Activated CD4-positive, alpha-beta T cell treated with anti-CD3 and anti-CD28 coated beads, Interleukin-2, amount 10 ng/mL, durations not matched to agents 24 days and 14 days (primary cell): ENCODE data around the gene IQCN. TPM values are rescaled to one million over a fixed set of nuclear protein-coding genes. Genes with fewer than 3 reads are reported as not detected.
A peak's percentile ranks its signal among the peaks of the same experiment; 100 is the strongest.

Source experiments
- DNase-seq: peaks from one replicate; pipeline ENCODE4 v3.0.0; 2022
- H3K27ac Mint-ChIP-seq: one replicate; pipeline ENCODE4 v1.8.0; 2022; ENCODE audit warnings: mild to moderate bottlenecking, mixed read lengths
- H3K27me3 Mint-ChIP-seq: one replicate; pipeline ENCODE4 v1.8.0; 2022; ENCODE audit warnings: mixed read lengths
- H3K36me3 Mint-ChIP-seq: one replicate; pipeline ENCODE4 v1.8.0; 2022; ENCODE audit warnings: low read depth, mild to moderate bottlenecking, mixed read lengths
- H3K4me1 Mint-ChIP-seq: one replicate; pipeline ENCODE4 v1.8.0; 2021; ENCODE audit warnings: mixed read lengths
- H3K4me3 Mint-ChIP-seq: one replicate; pipeline ENCODE4 v1.8.0; 2022; ENCODE audit warnings: mild to moderate bottlenecking, moderate library complexity, mixed read lengths
- H3K9me3 Mint-ChIP-seq: one replicate; pipeline ENCODE4 v1.8.0; 2021; ENCODE audit warnings: mixed read lengths
- intact Hi-C: fragments of 100-400 bp; cut with micrococcal nuclease; formaldehyde crosslinking; loops from one replicate; pipeline ENCODE4 v1.15.1; 2023
- total RNA-seq: library from RNA; stranded (reverse); gene quantifications from 2 replicates; pipeline ENCODE4 v1.2.3, GENCODE V29; 2022

Gene IQCN
- total RNA-seq, 1 donor from 2014 or later = 2.3 TPM

GRCh38 chr19:18231775-18232174, 42.5 kb downstream of the IQCN start:
- no peak overlapping the region for H3K27ac Mint-ChIP-seq
- no peak for DNase-seq
- peaks cover 6% of the 10 kb centered on the region for H3K9me3 Mint-ChIP-seq
- H3K27me3 Mint-ChIP-seq = peaks cover 51% of the 10 kb centered on the region
- no peaks in the 10 kb centered on the region for H3K36me3 Mint-ChIP-seq
- peaks cover 4% of the 10 kb centered on the region for H3K4me1 Mint-ChIP-seq
- intact Hi-C loops = no loop called here
- H3K4me3 Mint-ChIP-seq = no peak overlapping the region

GRCh38 chr19:18230941-18231734, 43.1 kb downstream of the IQCN start:
- no peak overlapping the region for H3K4me3 Mint-ChIP-seq
- intact Hi-C loops = no loop called here
- no peak for DNase-seq
- peaks cover 4% of the 10 kb centered on the region for H3K4me1 Mint-ChIP-seq
- no peaks in the 10 kb centered on the region for H3K36me3 Mint-ChIP-seq
- peaks cover 54% of the 10 kb centered on the region for H3K27me3 Mint-ChIP-seq
- peaks cover 6% of the 10 kb centered on the region for H3K9me3 Mint-ChIP-seq
- H3K27ac Mint-ChIP-seq = no peak overlapping the region

- no peak overlapping the region for H3K27ac Mint-ChIP-seq
- H3K4me1 Mint-ChIP-seq = peaks cover 7% of the 10 kb centered on the region
- DNase-seq = no peak
- intact Hi-C loops = loop anchor here (2.0 kb wide), 1 partner anchor 23 kb away; no protein-coding TSS in a partner anchor
- H3K27me3 Mint-ChIP-seq = peaks cover 58% of the 10 kb centered on the region
- peaks cover 6% of the 10 kb centered on the region for H3K9me3 Mint-ChIP-seq
- no peak overlapping the region for H3K4me3 Mint-ChIP-seq
- H3K36me3 Mint-ChIP-seq = no peaks in the 10 kb centered on the region
Observed at GRCh38 chr19:18229915-18230314, 44.3 kb downstream of the IQCN start.

GRCh38 chr19:18229474-18229873, 44.8 kb downstream of the IQCN start:
- intact Hi-C loops = loop anchor here (2.0 kb wide), 1 partner anchor 23 kb away; no protein-coding TSS in a partner anchor
- H3K4me1 Mint-ChIP-seq = peaks cover 11% of the 10 kb centered on the region

GRCh38 chr19:18227781-18228271, 46.4 kb downstream of the IQCN start:
- Mint-ChIP-seq H3K4me1 (peaks cover 15% of the 10 kb centered on the region), H3K4me3 (no peak overlapping the region), H3K27ac (no peak overlapping the region), H3K9me3 (no peaks in the 10 kb centered on the region), H3K36me3 (peaks cover 2% of the 10 kb centered on the region), H3K27me3 (peaks cover 61% of the 10 kb centered on the region)
- intact Hi-C loops = loop anchor here (2.0 kb wide), 1 partner anchor 25 kb away; no protein-coding TSS in a partner anchor
- DNase-seq = no peak

More at GRCh38 chr19:18229474-18229873, 44.8 kb downstream of the IQCN start:
- peak overlapping the region; percentile 54 for H3K27ac Mint-ChIP-seq
- peaks cover 2% of the 10 kb centered on the region for H3K36me3 Mint-ChIP-seq
- peaks cover 6% of the 10 kb centered on the region for H3K9me3 Mint-ChIP-seq
- H3K4me3 Mint-ChIP-seq = no peak overlapping the region
- peaks cover 62% of the 10 kb centered on the region for H3K27me3 Mint-ChIP-seq
- DNase-seq = no peak

GRCh38 chr19:18226956-18227780, 47.1 kb downstream of the IQCN start:
- intact Hi-C loops = no loop called here
- DNase-seq = no peak
- Mint-ChIP-seq H3K27me3 (peaks cover 58% of the 10 kb centered on the region), H3K4me3 (no peak overlapping the region), H3K4me1 (peaks cover 13% of the 10 kb centered on the region), H3K27ac (no peak overlapping the region), H3K9me3 (no peaks in the 10 kb centered on the region), H3K36me3 (peaks cover 2% of the 10 kb centered on the region)

GRCh38 chr19:18225702-18226468, 48.4 kb downstream of the IQCN start, which contains the start of gene PDE4C:
Gene PDE4C, minus strand, starts transcription at chr19:18226438. Its CDS starts 23 bp downstream, at chr19:18226415.
- DNase-seq = no peak
- intact Hi-C loops = loop anchor here (2.0 kb wide), 1 partner anchor 21 kb away; the partner anchor contains the start of gene RAB3A
- Mint-ChIP-seq H3K36me3 (peaks cover 2% of the 10 kb centered on the region), H3K27me3 (peaks cover 57% of the 10 kb centered on the region), H3K9me3 (no peaks in the 10 kb centered on the region), H3K4me3 (peak within 1 kb of the TSS; percentile 91), H3K27ac (no peak within 1 kb of the TSS), H3K4me1 (peaks cover 12% of the 10 kb centered on the region)

GRCh38 chr19:18225355-18225701, 48.9 kb downstream of the IQCN start:
- Mint-ChIP-seq H3K4me1 (peaks cover 12% of the 10 kb centered on the region), H3K36me3 (peaks cover 2% of the 10 kb centered on the region), H3K27me3 (peaks cover 55% of the 10 kb centered on the region), H3K9me3 (no peaks in the 10 kb centered on the region), H3K4me3 (peak overlapping the region; percentile 91), H3K27ac (no peak overlapping the region)
- DNase-seq = no peak
- intact Hi-C loops = loop anchor here (2.0 kb wide), 1 partner anchor 21 kb away; the partner anchor contains the start of gene RAB3A

GRCh38 chr19:18224525-18225354, 49.5 kb downstream of the IQCN start:
- intact Hi-C loops = loop anchor here (2.0 kb wide), 1 partner anchor 20 kb away; the partner anchor contains the start of gene RAB3A
- peak overlapping the region; percentile 91 for H3K4me3 Mint-ChIP-seq
- peak; percentile 97 for DNase-seq
- no peaks in the 10 kb centered on the region for H3K9me3 Mint-ChIP-seq
- peaks cover 2% of the 10 kb centered on the region for H3K36me3 Mint-ChIP-seq
- peak overlapping the region; percentile 76 for H3K27ac Mint-ChIP-seq
- H3K4me1 Mint-ChIP-seq = peaks cover 12% of the 10 kb centered on the region
- H3K27me3 Mint-ChIP-seq = peaks cover 51% of the 10 kb centered on the region

- peak; percentile 78 for DNase-seq
- Mint-ChIP-seq H3K9me3 (no peaks in the 10 kb centered on the region), H3K4me1 (peaks cover 12% of the 10 kb centered on the region), H3K36me3 (peaks cover 2% of the 10 kb centered on the region), H3K4me3 (peak overlapping the region; percentile 91), H3K27ac (peak overlapping the region; percentile 76), H3K27me3 (peaks cover 46% of the 10 kb centered on the region)
- intact Hi-C loops = loop anchor here (2.0 kb wide), 1 partner anchor 19 kb away; the partner anchor contains the start of gene RAB3A
Observed at GRCh38 chr19:18223860-18224524, 50.3 kb downstream of the IQCN start.

GRCh38 chr19:18221815-18222725, 52.2 kb downstream of the IQCN start:
- intact Hi-C loops = no loop called here
- Mint-ChIP-seq H3K4me3 (no peak overlapping the region), H3K27ac (no peak overlapping the region), H3K27me3 (peaks cover 39% of the 10 kb centered on the region), H3K4me1 (peaks cover 12% of the 10 kb centered on the region), H3K9me3 (no peaks in the 10 kb centered on the region), H3K36me3 (peaks cover 2% of the 10 kb centered on the region)
- no peak for DNase-seq
